ENCODE measurements around the gene SLC10A7. TPM values are rescaled to one million over a fixed set of nuclear protein-coding genes. Genes with fewer than 3 reads are reported as not detected.

SLC10A7 gene
- total and polyA plus RNA-seq, 4 donors: 3.7 to 18.7 (median 7.6) TPM

DNA sequence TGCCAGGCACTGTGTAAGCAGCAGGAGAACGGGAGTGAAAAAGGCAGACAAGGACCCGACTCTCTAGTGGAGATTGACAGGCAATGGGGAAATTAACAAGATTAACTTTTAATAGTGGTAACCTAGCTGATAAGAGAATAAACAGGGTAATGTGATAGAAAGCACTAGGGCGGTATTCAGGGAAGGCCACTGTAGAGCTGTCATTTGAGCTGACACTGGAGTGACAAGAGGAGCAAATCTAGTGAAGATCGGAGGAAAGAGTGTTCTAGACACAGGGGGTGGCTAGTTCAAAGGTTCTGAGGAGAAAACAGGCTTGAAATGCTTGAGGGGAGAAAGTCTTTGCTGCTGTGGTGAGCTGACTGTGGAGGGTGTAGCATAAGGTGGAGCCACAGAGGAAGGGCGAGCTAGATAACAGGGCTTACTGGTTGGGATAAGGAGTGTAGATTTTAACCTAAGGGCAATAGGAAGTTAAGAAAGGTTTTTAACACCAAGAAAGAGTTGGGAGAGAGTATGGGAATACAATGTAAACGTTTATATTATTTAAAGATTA is 122.8 kb downstream of the SLC10A7 start:
- Histone ChIP-seq H3K9me3 (ENCODE audit: control insufficient read depth in 4 of 4, low read length in 3 of 4) (no peaks in the 10 kb centered on the region), H3K27ac (ENCODE audit: low read depth in 1 of 2, low read length in 2 of 2) (no peak overlapping the region), H3K36me3 (ENCODE audit: control insufficient read depth in 4 of 4, insufficient read depth in 3 of 4, low read depth in 1 of 4, low read length in 3 of 4) (no peaks in the 10 kb centered on the region), H3K4me3 (ENCODE audit: low read depth in 1 of 3, low read length in 3 of 3) (no peak overlapping the region), H3K4me1 (ENCODE audit: control insufficient read depth in 4 of 4, insufficient read depth in 4 of 4, low read length in 3 of 4) (no peaks in the 10 kb centered on the region), H3K27me3 (ENCODE audit: control insufficient read depth in 4 of 4, insufficient read depth in 4 of 4, low read length in 3 of 4) (no peaks in the 10 kb centered on the region), H3K9ac (ENCODE audit: low read depth in 1 of 2, low read length in 2 of 2) (no peak overlapping the region)
- WGBS: 68% methylated on average over 6 of the region's 6 CpGs
- TF ChIP-seq GABPA (IDR thresholded peaks at IDR 0.05 in 1 of 2, conservative IDR thresholded peaks at IDR 0.05 in 1 of 2) (no peak), RAD21 (IDR thresholded peaks at IDR 0.05) (no peak), HNF4G (IDR thresholded peaks at IDR 0.05) (no peak), JUND (IDR thresholded peaks at IDR 0.05) (no peak), SP1 (IDR thresholded peaks at IDR 0.05) (no peak)
- TF ChIP-seq, protein P1, sequence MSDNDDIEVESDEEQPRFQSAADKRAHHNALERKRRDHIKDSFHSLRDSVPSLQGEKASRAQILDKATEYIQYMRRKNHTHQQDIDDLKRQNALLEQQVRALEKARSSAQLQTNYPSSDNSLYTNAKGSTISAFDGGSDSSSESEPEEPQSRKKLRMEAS (IDR thresholded peaks at IDR 0.05): no peak
- TF ChIP-seq, protein P2, sequence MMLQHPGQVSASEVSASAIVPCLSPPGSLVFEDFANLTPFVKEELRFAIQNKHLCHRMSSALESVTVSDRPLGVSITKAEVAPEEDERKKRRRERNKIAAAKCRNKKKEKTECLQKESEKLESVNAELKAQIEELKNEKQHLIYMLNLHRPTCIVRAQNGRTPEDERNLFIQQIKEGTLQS (IDR thresholded peaks at IDR 0.05): no peak
- DNase-seq (ENCODE audit: low spot score): no peak

DNA sequence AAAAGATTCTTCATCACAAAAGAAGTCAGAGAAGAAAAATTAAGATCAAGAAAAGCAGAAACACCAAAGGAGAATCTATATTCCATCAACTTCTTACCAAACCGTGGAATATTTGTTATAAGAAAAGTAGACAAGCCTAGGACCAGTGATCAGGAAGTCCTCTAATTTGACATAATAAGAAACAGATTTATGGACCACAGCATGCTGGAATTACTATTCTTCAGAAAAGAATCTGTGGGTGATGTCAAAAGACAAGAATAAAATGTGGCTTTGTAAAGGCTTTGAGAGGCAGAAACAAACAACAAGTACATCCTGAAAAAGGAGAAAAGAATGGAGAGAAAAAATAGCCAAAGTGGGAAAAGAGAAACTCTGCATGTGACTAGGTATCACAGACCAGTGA is 123.3 kb downstream of the SLC10A7 start:
- WGBS: 96% methylated on average over 1 of the region's 1 CpG

More for the DNA sequence above, 123.3 kb downstream of the SLC10A7 start:
- no peak for DNase-seq (ENCODE audit: low spot score)
- H3K9me3 ChIP-seq (ENCODE audit: control insufficient read depth in 4 of 4, low read length in 3 of 4): no peaks in the 10 kb centered on the region
- H3K4me3 ChIP-seq (ENCODE audit: low read depth in 1 of 3, low read length in 3 of 3): no peak overlapping the region
- H3K36me3 ChIP-seq (ENCODE audit: control insufficient read depth in 4 of 4, insufficient read depth in 3 of 4, low read depth in 1 of 4, low read length in 3 of 4): no peaks in the 10 kb centered on the region
- TF ChIP-seq, protein P3, sequence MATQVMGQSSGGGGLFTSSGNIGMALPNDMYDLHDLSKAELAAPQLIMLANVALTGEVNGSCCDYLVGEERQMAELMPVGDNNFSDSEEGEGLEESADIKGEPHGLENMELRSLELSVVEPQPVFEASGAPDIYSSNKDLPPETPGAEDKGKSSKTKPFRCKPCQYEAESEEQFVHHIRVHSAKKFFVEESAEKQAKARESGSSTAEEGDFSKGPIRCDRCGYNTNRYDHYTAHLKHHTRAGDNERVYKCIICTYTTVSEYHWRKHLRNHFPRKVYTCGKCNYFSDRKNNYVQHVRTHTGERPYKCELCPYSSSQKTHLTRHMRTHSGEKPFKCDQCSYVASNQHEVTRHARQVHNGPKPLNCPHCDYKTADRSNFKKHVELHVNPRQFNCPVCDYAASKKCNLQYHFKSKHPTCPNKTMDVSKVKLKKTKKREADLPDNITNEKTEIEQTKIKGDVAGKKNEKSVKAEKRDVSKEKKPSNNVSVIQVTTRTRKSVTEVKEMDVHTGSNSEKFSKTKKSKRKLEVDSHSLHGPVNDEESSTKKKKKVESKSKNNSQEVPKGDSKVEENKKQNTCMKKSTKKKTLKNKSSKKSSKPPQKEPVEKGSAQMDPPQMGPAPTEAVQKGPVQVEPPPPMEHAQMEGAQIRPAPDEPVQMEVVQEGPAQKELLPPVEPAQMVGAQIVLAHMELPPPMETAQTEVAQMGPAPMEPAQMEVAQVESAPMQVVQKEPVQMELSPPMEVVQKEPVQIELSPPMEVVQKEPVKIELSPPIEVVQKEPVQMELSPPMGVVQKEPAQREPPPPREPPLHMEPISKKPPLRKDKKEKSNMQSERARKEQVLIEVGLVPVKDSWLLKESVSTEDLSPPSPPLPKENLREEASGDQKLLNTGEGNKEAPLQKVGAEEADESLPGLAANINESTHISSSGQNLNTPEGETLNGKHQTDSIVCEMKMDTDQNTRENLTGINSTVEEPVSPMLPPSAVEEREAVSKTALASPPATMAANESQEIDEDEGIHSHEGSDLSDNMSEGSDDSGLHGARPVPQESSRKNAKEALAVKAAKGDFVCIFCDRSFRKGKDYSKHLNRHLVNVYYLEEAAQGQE (IDR thresholded peaks at IDR 0.05): no peak
- no peak for TF ChIP-seq RXRA (IDR thresholded peaks at IDR 0.05)
- TF ChIP-seq HNF4A (conservative IDR thresholded peaks at IDR 0.05): no peak
- TF ChIP-seq, protein P2 (IDR thresholded peaks at IDR 0.05): no peak
- TF ChIP-seq FOXA1 (IDR thresholded peaks at IDR 0.05): no peak
- TF ChIP-seq YY1 (IDR thresholded peaks at IDR 0.05): no peak
- no peak for TF ChIP-seq RAD21 (IDR thresholded peaks at IDR 0.05)
- no peak for TF ChIP-seq TAF1 (conservative IDR thresholded peaks at IDR 0.05)
- TF ChIP-seq, protein P4, sequence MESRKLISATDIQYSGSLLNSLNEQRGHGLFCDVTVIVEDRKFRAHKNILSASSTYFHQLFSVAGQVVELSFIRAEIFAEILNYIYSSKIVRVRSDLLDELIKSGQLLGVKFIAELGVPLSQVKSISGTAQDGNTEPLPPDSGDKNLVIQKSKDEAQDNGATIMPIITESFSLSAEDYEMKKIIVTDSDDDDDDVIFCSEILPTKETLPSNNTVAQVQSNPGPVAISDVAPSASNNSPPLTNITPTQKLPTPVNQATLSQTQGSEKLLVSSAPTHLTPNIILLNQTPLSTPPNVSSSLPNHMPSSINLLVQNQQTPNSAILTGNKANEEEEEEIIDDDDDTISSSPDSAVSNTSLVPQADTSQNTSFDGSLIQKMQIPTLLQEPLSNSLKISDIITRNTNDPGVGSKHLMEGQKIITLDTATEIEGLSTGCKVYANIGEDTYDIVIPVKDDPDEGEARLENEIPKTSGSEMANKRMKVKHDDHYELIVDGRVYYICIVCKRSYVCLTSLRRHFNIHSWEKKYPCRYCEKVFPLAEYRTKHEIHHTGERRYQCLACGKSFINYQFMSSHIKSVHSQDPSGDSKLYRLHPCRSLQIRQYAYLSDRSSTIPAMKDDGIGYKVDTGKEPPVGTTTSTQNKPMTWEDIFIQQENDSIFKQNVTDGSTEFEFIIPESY (IDR thresholded peaks at IDR 0.05): no peak
- no peak for TF ChIP-seq JUND (IDR thresholded peaks at IDR 0.05)
- TF ChIP-seq SP1 (IDR thresholded peaks at IDR 0.05): no peak
- no peak for TF ChIP-seq FOXA2 (IDR thresholded peaks at IDR 0.05)
- TF ChIP-seq NR2F2 (IDR thresholded peaks at IDR 0.05): no peak
- no peak for TF ChIP-seq EGR1 (IDR thresholded peaks at IDR 0.05; ENCODE audit: low read depth in 2 of 2)
- TF ChIP-seq HNF4G (IDR thresholded peaks at IDR 0.05): no peak
- TF ChIP-seq, protein P1 (IDR thresholded peaks at IDR 0.05): no peak
- no peaks in the 10 kb centered on the region for H3K4me1 ChIP-seq (ENCODE audit: control insufficient read depth in 4 of 4, insufficient read depth in 4 of 4, low read length in 3 of 4)
- H3K9ac ChIP-seq (ENCODE audit: low read depth in 1 of 2, low read length in 2 of 2): no peak overlapping the region
- no peaks in the 10 kb centered on the region for H3K27me3 ChIP-seq (ENCODE audit: control insufficient read depth in 4 of 4, insufficient read depth in 4 of 4, low read length in 3 of 4)
- no peak overlapping the region for H3K27ac ChIP-seq (ENCODE audit: low read depth in 1 of 2, low read length in 2 of 2)
